ENCODE measurements around the gene NEXN.

NEXN gene

DNA sequence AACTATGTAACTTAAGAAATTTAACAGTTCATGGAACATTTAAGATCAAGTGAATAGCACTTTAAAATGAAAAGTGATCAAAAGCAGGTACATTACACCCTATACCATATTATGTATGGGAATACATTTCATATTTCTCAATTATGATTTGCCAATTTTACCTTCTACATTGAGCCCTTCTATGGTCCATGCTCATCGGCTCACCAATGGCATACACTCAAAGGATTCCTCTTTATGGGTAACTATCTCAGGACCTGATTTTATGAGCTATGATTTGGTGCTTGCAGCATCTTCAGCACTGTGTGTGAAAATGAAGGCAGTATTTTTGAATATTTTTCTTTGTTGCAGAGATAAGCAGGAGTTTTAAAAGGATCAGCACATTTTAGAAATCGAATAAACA is 56.9 kb downstream of the NEXN start:
- H4K20me1 ChIP-seq (ENCODE audit: control insufficient read depth, insufficient read depth, low read depth, low read length), result peaks cover 5% of the 10 kb centered on the region; the same call in 1 of the 2 replicates
- no peaks in the 10 kb centered on the region for H3K4me1 ChIP-seq (ENCODE audit: control insufficient read depth, low read length)
- no peaks in the 10 kb centered on the region for H3K9me3 ChIP-seq (ENCODE audit: control insufficient read depth, insufficient read depth, low read length)
- no peaks in the 10 kb centered on the region for H3K27me3 ChIP-seq (ENCODE audit: control insufficient read depth, low read length)
- TF ChIP-seq, protein P1, sequence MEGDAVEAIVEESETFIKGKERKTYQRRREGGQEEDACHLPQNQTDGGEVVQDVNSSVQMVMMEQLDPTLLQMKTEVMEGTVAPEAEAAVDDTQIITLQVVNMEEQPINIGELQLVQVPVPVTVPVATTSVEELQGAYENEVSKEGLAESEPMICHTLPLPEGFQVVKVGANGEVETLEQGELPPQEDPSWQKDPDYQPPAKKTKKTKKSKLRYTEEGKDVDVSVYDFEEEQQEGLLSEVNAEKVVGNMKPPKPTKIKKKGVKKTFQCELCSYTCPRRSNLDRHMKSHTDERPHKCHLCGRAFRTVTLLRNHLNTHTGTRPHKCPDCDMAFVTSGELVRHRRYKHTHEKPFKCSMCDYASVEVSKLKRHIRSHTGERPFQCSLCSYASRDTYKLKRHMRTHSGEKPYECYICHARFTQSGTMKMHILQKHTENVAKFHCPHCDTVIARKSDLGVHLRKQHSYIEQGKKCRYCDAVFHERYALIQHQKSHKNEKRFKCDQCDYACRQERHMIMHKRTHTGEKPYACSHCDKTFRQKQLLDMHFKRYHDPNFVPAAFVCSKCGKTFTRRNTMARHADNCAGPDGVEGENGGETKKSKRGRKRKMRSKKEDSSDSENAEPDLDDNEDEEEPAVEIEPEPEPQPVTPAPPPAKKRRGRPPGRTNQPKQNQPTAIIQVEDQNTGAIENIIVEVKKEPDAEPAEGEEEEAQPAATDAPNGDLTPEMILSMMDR (IDR thresholded peaks at IDR 0.05; ENCODE audit: low read depth, low read length, poor library complexity, severe bottlenecking), result no peak
- TF ChIP-seq EZH2phosphoT487 (IDR thresholded peaks at IDR 0.05; ENCODE audit: borderline replicate concordance, low read length), result no peak
- no peak overlapping the region for H3K4me2 ChIP-seq (ENCODE audit: low read length)
- H3K79me2 ChIP-seq (ENCODE audit: control insufficient read depth, low read length), result no peaks in the 10 kb centered on the region
- peaks cover 73% of the 10 kb centered on the region for H3K36me3 ChIP-seq (ENCODE audit: control insufficient read depth, low read length)
- H3K27ac ChIP-seq (ENCODE audit: low read depth, low read length), result no peak overlapping the region
- H3F3A ChIP-seq (ENCODE audit: control insufficient read depth, insufficient read depth), result peaks cover 62% of the 10 kb centered on the region
- no peak overlapping the region for H3K4me3 ChIP-seq (ENCODE audit: low read length)
- no peaks in the 10 kb centered on the region for H3K9me2 ChIP-seq (replicated peaks; ENCODE audit: control insufficient read depth, low read length)

DNA sequence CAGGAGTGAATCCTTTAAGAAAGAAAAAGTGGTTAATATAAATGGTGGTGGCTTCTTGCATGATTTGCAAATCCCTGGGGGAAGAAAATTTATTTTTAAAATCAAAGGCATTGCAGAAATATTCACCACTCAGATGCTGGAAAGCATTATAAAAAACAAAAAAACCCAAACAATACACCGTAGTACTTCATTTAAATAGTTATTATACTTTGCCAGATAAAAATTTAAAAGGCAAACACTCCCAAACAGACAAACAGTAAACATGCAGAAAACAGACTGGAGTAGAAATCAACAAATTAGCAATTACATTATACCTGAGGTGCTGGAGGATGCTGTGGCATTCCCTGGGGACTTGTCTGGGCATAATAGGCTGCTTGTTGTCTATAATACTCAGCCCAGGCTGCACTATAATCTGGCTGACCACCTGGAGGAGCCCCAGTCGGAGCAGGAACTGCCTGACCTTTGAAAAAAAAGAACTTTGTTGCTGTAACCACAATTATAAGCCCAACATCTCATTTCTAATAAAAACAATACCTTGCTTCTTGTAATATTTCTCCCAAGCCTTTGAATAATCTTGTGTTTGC is 60.5 kb downstream of the NEXN start:
- peaks cover 10% of the 10 kb centered on the region; the same call in 1 of the 2 replicates for H4K20me1 ChIP-seq (ENCODE audit: control insufficient read depth, insufficient read depth, low read depth, low read length)
- no peaks in the 10 kb centered on the region for H3K9me2 ChIP-seq (replicated peaks; ENCODE audit: control insufficient read depth, low read length)
- no peaks in the 10 kb centered on the region for H3K27me3 ChIP-seq (ENCODE audit: control insufficient read depth, low read length)
- H3K79me2 ChIP-seq (ENCODE audit: control insufficient read depth, low read length), result peaks cover 8% of the 10 kb centered on the region
- H3K4me3 ChIP-seq (ENCODE audit: low read length), result no peak overlapping the region
- peaks cover 44% of the 10 kb centered on the region for H3F3A ChIP-seq (ENCODE audit: control insufficient read depth, insufficient read depth)
- peaks cover 90% of the 10 kb centered on the region for H3K36me3 ChIP-seq (ENCODE audit: control insufficient read depth, low read length)
- peaks cover 25% of the 10 kb centered on the region for H3K4me1 ChIP-seq (ENCODE audit: control insufficient read depth, low read length)
- H3K9me3 ChIP-seq (ENCODE audit: control insufficient read depth, insufficient read depth, low read length), result no peaks in the 10 kb centered on the region
- no peak for TF ChIP-seq EZH2phosphoT487 (IDR thresholded peaks at IDR 0.05; ENCODE audit: borderline replicate concordance, low read length)
- TF ChIP-seq, protein P1 (IDR thresholded peaks at IDR 0.05; ENCODE audit: low read depth, low read length, poor library complexity, severe bottlenecking), result no peak
- no peak overlapping the region for H3K4me2 ChIP-seq (ENCODE audit: low read length)
- no peak overlapping the region for H3K27ac ChIP-seq (ENCODE audit: low read depth, low read length)

DNA sequence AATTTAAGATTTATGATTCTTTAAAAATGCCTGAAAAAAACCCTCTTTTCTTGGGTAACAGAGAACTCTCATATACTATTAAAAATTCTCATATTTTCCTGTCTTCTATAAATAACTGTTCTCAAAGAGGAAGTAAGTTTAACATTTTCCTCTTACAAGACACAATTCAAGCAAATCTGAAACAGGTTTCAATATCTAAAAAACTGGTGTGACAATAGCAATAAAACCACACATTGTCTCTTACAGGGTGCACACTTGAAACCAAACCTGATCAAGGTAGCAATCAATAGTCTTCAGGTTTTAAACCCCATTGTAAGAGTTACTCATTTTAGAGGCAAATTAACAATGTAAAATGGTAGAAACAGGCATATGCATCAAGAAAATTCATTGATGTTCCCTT is 62.4 kb downstream of the NEXN start:
- TF ChIP-seq, protein P1 (IDR thresholded peaks at IDR 0.05; ENCODE audit: low read depth, low read length, poor library complexity, severe bottlenecking), result no peak
- no peak for TF ChIP-seq EZH2phosphoT487 (IDR thresholded peaks at IDR 0.05; ENCODE audit: borderline replicate concordance, low read length)
- Histone ChIP-seq H3K4me1 (ENCODE audit: control insufficient read depth, low read length) (peaks cover 29% of the 10 kb centered on the region), H3K27me3 (ENCODE audit: control insufficient read depth, low read length) (no peaks in the 10 kb centered on the region), H3K4me2 (ENCODE audit: low read length) (peak overlapping the region; percentile 13; the same call in 1 of the 2 replicates), H3K9me3 (ENCODE audit: control insufficient read depth, insufficient read depth, low read length) (no peaks in the 10 kb centered on the region), H3F3A (ENCODE audit: control insufficient read depth, insufficient read depth) (peaks cover 25% of the 10 kb centered on the region), H3K36me3 (ENCODE audit: control insufficient read depth, low read length) (peaks cover 93% of the 10 kb centered on the region), H3K9me2 (replicated peaks; ENCODE audit: control insufficient read depth, low read length) (no peaks in the 10 kb centered on the region), H3K79me2 (ENCODE audit: control insufficient read depth, low read length) (peaks cover 10% of the 10 kb centered on the region), H4K20me1 (ENCODE audit: control insufficient read depth, insufficient read depth, low read depth, low read length) (peaks cover 10% of the 10 kb centered on the region; the same call in 1 of the 2 replicates), H3K4me3 (ENCODE audit: low read length) (no peak overlapping the region), H3K27ac (ENCODE audit: low read depth, low read length) (no peak overlapping the region)
